Suprapubic skin (tissue), 4 donors: ENCODE data around the gene POLR2L. TPM values are rescaled to one million over a fixed set of nuclear protein-coding genes. Genes with fewer than 3 reads are reported as not detected.

Experiments used
- total RNA-seq, 4 donors: library from RNA; depleted of rRNA; stranded (reverse); fragments of >200 nt; gene quantifications; one replicate each; pipeline ENCODE4 v1.1.0, GENCODE V29; 2016

POLR2L gene
- total RNA-seq, 4 donors from 2014 or later = 31.1 to 76.4 (median 56.4) TPM

Other genes starting within 250 kb of the POLR2L start
- 10 to 100 TPM; 20.9 to 34.0 (median 26.6) TPM for gene IRF7, start 226.6 kb downstream of the POLR2L start, total RNA-seq
- 1 to 10 TPM in 1 of 4 donors, under 1 TPM in 1, not detected in 2; 0.53 to 1.1 TPM for gene CDHR5, start 217.6 kb downstream of the POLR2L start, total RNA-seq
- gene SCT, start 215.3 kb downstream of the POLR2L start, total RNA-seq = not detected
- 1 to 10 TPM in 1 of 4 donors, under 1 TPM in 1, not detected in 2; 0.97 to 1.2 TPM for gene DRD4, start 205.3 kb downstream of the POLR2L start, total RNA-seq
- gene DEAF1, start 147.3 kb downstream of the POLR2L start, total RNA-seq = 10 to 100 TPM; 37.0 to 60.6 (median 43.7) TPM
- gene TMEM80, start 146.7 kb downstream of the POLR2L start, total RNA-seq = 10 to 100 TPM; 31.5 to 53.6 (median 39.1) TPM
- gene EPS8L2, start 136.3 kb downstream of the POLR2L start, total RNA-seq = 100 to 1,000 TPM; 107 to 193 (median 140) TPM
- 100 to 1,000 TPM; 107 to 197 (median 179) TPM for gene TALDO1, start 95.1 kb downstream of the POLR2L start, total RNA-seq
- 10 to 100 TPM; 27.2 to 68.2 (median 46.0) TPM for gene GATD1, start 65.0 kb downstream of the POLR2L start, total RNA-seq
- not detected for gene CEND1, start 52.4 kb downstream of the POLR2L start, total RNA-seq
- gene SLC25A22, start 44.2 kb downstream of the POLR2L start, total RNA-seq = 10 to 100 TPM; 11.2 to 14.7 (median 13.7) TPM
- gene PIDD1, start 37.3 kb downstream of the POLR2L start, total RNA-seq = 10 to 100 TPM; 14.1 to 71.9 (median 33.5) TPM
- 1,000 to 10,000 TPM in 2 of 4 donors, 100 to 1,000 TPM in 2; 692 to 1,129 (median 991) TPM for gene RPLP2, start 32.6 kb downstream of the POLR2L start, total RNA-seq
- 100 to 1,000 TPM in 1 of 4 donors, 10 to 100 TPM in 3; 74.9 to 117 (median 85.9) TPM for gene PNPLA2, start 23.6 kb downstream of the POLR2L start, total RNA-seq
- gene CRACR2B, start 14.6 kb downstream of the POLR2L start, total RNA-seq = 10 to 100 TPM; 14.0 to 35.5 (median 29.6) TPM
- 100 to 1,000 TPM; 108 to 162 (median 150) TPM for gene CD151, start 9.6 kb downstream of the POLR2L start, total RNA-seq
- gene TSPAN4, start 323 bp upstream of the POLR2L start, total RNA-seq = 10 to 100 TPM; 47.1 to 78.9 (median 59.7) TPM
- 100 to 1,000 TPM in 1 of 4 donors, 10 to 100 TPM in 3; 46.5 to 111 (median 66.2) TPM for gene CHID1, start 68.3 kb upstream of the POLR2L start, total RNA-seq
- 100 to 1,000 TPM in 2 of 4 donors, 10 to 100 TPM in 2; 45.4 to 107 (median 76.8) TPM for gene AP2A2, start 83.3 kb upstream of the POLR2L start, total RNA-seq
- under 1 TPM in 1 of 4 donors, not detected in 3; 0.04 TPM for gene MUC6, start 194.2 kb upstream of the POLR2L start, total RNA-seq
- under 1 TPM; 0.05 to 0.17 (median 0.12) TPM for gene MUC2, start 232.3 kb upstream of the POLR2L start, total RNA-seq